ENCODE results near the gene GLDC. TPM values are rescaled to one million over a fixed set of nuclear protein-coding genes. Genes with fewer than 3 reads are reported as not detected.
A peak's percentile ranks its signal among the peaks of the same experiment; 100 is the strongest.
"Not testable (repeated sequence)": the region's sequence is repeated elsewhere in the genome, so short reads cannot be mapped to it uniquely, and the experiment has no call there.

GLDC gene
- total and polyA plus RNA-seq, 5 donors from 2014 or later: 0.25 to 0.38 (median 0.33) TPM; not detected in 2

- Histone ChIP-seq H3K27ac (ENCODE audit: insufficient read depth, low read length, poor library complexity, severe bottlenecking) (no peak overlapping the region), H3K27me3 (ENCODE audit: control insufficient read depth, insufficient read depth, low read length) (no peaks in the 10 kb centered on the region), H3K9me3 (ENCODE audit: control insufficient read depth in 2 of 2, low read length in 2 of 2) (no peaks in the 10 kb centered on the region), H3K36me3 (ENCODE audit: control insufficient read depth, insufficient read depth, low read length) (no peaks in the 10 kb centered on the region), H3K4me3 (ENCODE audit: low read depth, low read length) (no peak overlapping the region), H3K4me1 (ENCODE audit: control insufficient read depth, insufficient read depth, low read length, poor library complexity, severe bottlenecking) (no peaks in the 10 kb centered on the region)
- no peak overlapping the region for H3K27ac Mint-ChIP-seq
- peaks cover 9% of the 10 kb centered on the region for H3K27me3 Mint-ChIP-seq
- DNase-seq: no peak
- ATAC-seq (ENCODE audit: low read depth in 2 of 2): no peak
- H3K36me3 Mint-ChIP-seq: no peaks in the 10 kb centered on the region
- peaks cover 0 to 2% (median 0%) of the 10 kb centered on the region in 7 donors for H3K9me3 Mint-ChIP-seq
- peaks cover 0 to 5% (median 2%) of the 10 kb centered on the region in 4 donors for H3K4me1 Mint-ChIP-seq
- no peak overlapping the region for H3K4me3 Mint-ChIP-seq
Observed at GRCh38 chr9:6658628-6659353, 13.3 kb upstream of the GLDC start.

GRCh38 chr9:6656614-6657300, 11.2 kb upstream of the GLDC start:
- DNase-seq (no peak), ATAC-seq (ENCODE audit: low read depth in 2 of 2) (no peak)
- Mint-ChIP-seq H3K4me3 (no peak overlapping the region), H3K27me3 (peaks cover 13% of the 10 kb centered on the region), H3K36me3 (no peaks in the 10 kb centered on the region), H3K9me3 (peaks cover 0 to 4% (median 0%) of the 10 kb centered on the region in 7 donors), H3K27ac (no peak overlapping the region), H3K4me1 (peaks cover 0 to 5% (median 2%) of the 10 kb centered on the region in 4 donors)
- no peaks in the 10 kb centered on the region for H3K27me3 ChIP-seq (ENCODE audit: control insufficient read depth, insufficient read depth, low read length)
- H3K9me3 ChIP-seq (ENCODE audit: control insufficient read depth in 2 of 2, low read length in 2 of 2): no peaks in the 10 kb centered on the region
- H3K27ac ChIP-seq (ENCODE audit: insufficient read depth, low read length, poor library complexity, severe bottlenecking): no peak overlapping the region
- H3K4me3 ChIP-seq (ENCODE audit: low read depth, low read length): no peak overlapping the region
- no peaks in the 10 kb centered on the region for H3K4me1 ChIP-seq (ENCODE audit: control insufficient read depth, insufficient read depth, low read length, poor library complexity, severe bottlenecking)
- no peaks in the 10 kb centered on the region for H3K36me3 ChIP-seq (ENCODE audit: control insufficient read depth, insufficient read depth, low read length)

GRCh38 chr9:6655036-6655435, 9.5 kb upstream of the GLDC start:
- Histone ChIP-seq H3K27ac (ENCODE audit: insufficient read depth, low read length, poor library complexity, severe bottlenecking) (no peak overlapping the region), H3K27me3 (ENCODE audit: control insufficient read depth, insufficient read depth, low read length) (no peaks in the 10 kb centered on the region), H3K4me3 (ENCODE audit: low read depth, low read length) (no peak overlapping the region), H3K36me3 (ENCODE audit: control insufficient read depth, insufficient read depth, low read length) (no peaks in the 10 kb centered on the region), H3K4me1 (ENCODE audit: control insufficient read depth, insufficient read depth, low read length, poor library complexity, severe bottlenecking) (no peaks in the 10 kb centered on the region), H3K9me3 (ENCODE audit: control insufficient read depth in 2 of 2, low read length in 2 of 2) (no peaks in the 10 kb centered on the region)
- no peak overlapping the region for H3K4me3 Mint-ChIP-seq
- H3K36me3 Mint-ChIP-seq: no peaks in the 10 kb centered on the region
- peaks cover 0 to 5% (median 2%) of the 10 kb centered on the region in 4 donors for H3K4me1 Mint-ChIP-seq
- H3K27me3 Mint-ChIP-seq: peaks cover 13% of the 10 kb centered on the region
- DNase-seq: no peak
- no peak for ATAC-seq (ENCODE audit: low read depth in 2 of 2)
- no peak overlapping the region for H3K27ac Mint-ChIP-seq
- H3K9me3 Mint-ChIP-seq: peaks cover 0 to 4% (median 0%) of the 10 kb centered on the region in 7 donors

GRCh38 chr9:6646293-6646636, 736 bp upstream of the GLDC start:
- peak overlapping the region in 1 of 3 donors; percentile 64 for H3K27ac Mint-ChIP-seq
- no peak for ATAC-seq (ENCODE audit: low read depth in 2 of 2)

GRCh38 chr9:6645105-6645354, 499 bp downstream of the GLDC start:
- peak in 1 of 3 donors; percentile 10 for DNase-seq
- H3K27ac ChIP-seq (ENCODE audit: insufficient read depth, low read length, poor library complexity, severe bottlenecking); H3K9me3 Mint-ChIP-seq; H3K27ac Mint-ChIP-seq; H3K36me3 Mint-ChIP-seq; H3K4me3 ChIP-seq (ENCODE audit: low read depth, low read length); H3K36me3 ChIP-seq (ENCODE audit: control insufficient read depth, insufficient read depth, low read length); H3K9me3 ChIP-seq (ENCODE audit: control insufficient read depth in 2 of 2, low read length in 2 of 2): not testable (repeated sequence)
- Mint-ChIP-seq H3K4me1 (peaks cover 12 to 22% (median 13%) of the 10 kb centered on the region in 4 donors), H3K4me3 (peak overlapping the region in 3 of 4 donors; percentile 70 to 78 (median 71)), H3K27me3 (peaks cover 81% of the 10 kb centered on the region)
- H3K4me1 ChIP-seq (ENCODE audit: control insufficient read depth, insufficient read depth, low read length, poor library complexity, severe bottlenecking): peaks cover 22% of the 10 kb centered on the region
- peak; percentile 29 to 42 for ATAC-seq (ENCODE audit: low read depth in 2 of 2)
- peaks cover 30% of the 10 kb centered on the region for H3K27me3 ChIP-seq (ENCODE audit: control insufficient read depth, insufficient read depth, low read length)

More at GRCh38 chr9:6646293-6646636, 736 bp upstream of the GLDC start:
- H3K4me1 ChIP-seq (ENCODE audit: control insufficient read depth, insufficient read depth, low read length, poor library complexity, severe bottlenecking): peaks cover 22% of the 10 kb centered on the region
- peaks cover 21% of the 10 kb centered on the region for H3K27me3 ChIP-seq (ENCODE audit: control insufficient read depth, insufficient read depth, low read length)
- DNase-seq: peak in 1 of 3 donors; percentile 14
- Mint-ChIP-seq H3K27me3 (peaks cover 69% of the 10 kb centered on the region), H3K4me3 (peak overlapping the region; percentile 65 to 85 (median 84)), H3K9me3 (peaks cover 0 to 4% (median 0%) of the 10 kb centered on the region in 7 donors), H3K4me1 (peaks cover 12 to 22% (median 13%) of the 10 kb centered on the region in 4 donors), H3K36me3 (no peaks in the 10 kb centered on the region)
- H3K4me3 ChIP-seq (ENCODE audit: low read depth, low read length): peak overlapping the region; percentile 31
- H3K36me3 ChIP-seq (ENCODE audit: control insufficient read depth, insufficient read depth, low read length): no peaks in the 10 kb centered on the region
- H3K27ac ChIP-seq (ENCODE audit: insufficient read depth, low read length, poor library complexity, severe bottlenecking): no peak overlapping the region
- no peaks in the 10 kb centered on the region for H3K9me3 ChIP-seq (ENCODE audit: control insufficient read depth in 2 of 2, low read length in 2 of 2)

GRCh38 chr9:6644346-6645104, 1.0 kb downstream of the GLDC start:
- Mint-ChIP-seq H3K9me3 (peaks cover 0 to 6% (median 0%) of the 10 kb centered on the region in 7 donors), H3K27ac (no peak overlapping the region), H3K4me3 (peak overlapping the region; percentile 70 to 87 (median 74)), H3K27me3 (peaks cover 85% of the 10 kb centered on the region), H3K4me1 (peaks cover 12 to 22% (median 13%) of the 10 kb centered on the region in 4 donors), H3K36me3 (no peaks in the 10 kb centered on the region)
- H3K4me1 ChIP-seq (ENCODE audit: control insufficient read depth, insufficient read depth, low read length, poor library complexity, severe bottlenecking): peaks cover 22% of the 10 kb centered on the region
- no peaks in the 10 kb centered on the region for H3K36me3 ChIP-seq (ENCODE audit: control insufficient read depth, insufficient read depth, low read length)
- H3K27me3 ChIP-seq (ENCODE audit: control insufficient read depth, insufficient read depth, low read length): peaks cover 35% of the 10 kb centered on the region
- peak overlapping the region; percentile 21 for H3K4me3 ChIP-seq (ENCODE audit: low read depth, low read length)
- no peak overlapping the region for H3K27ac ChIP-seq (ENCODE audit: insufficient read depth, low read length, poor library complexity, severe bottlenecking)
- ATAC-seq (ENCODE audit: low read depth in 2 of 2) (no peak), DNase-seq (peak in 2 of 3 donors; percentile 1 to 7)
- no peaks in the 10 kb centered on the region for H3K9me3 ChIP-seq (ENCODE audit: control insufficient read depth in 2 of 2, low read length in 2 of 2)

- no peaks in the 10 kb centered on the region for H3K36me3 Mint-ChIP-seq
- no peaks in the 10 kb centered on the region for H3K36me3 ChIP-seq (ENCODE audit: control insufficient read depth, insufficient read depth, low read length)
- H3K9me3 Mint-ChIP-seq: peaks cover 0 to 6% (median 0%) of the 10 kb centered on the region in 7 donors
- H3K27me3 Mint-ChIP-seq: peaks cover 72% of the 10 kb centered on the region
- no peak overlapping the region for H3K4me3 Mint-ChIP-seq
- no peak overlapping the region for H3K27ac ChIP-seq (ENCODE audit: insufficient read depth, low read length, poor library complexity, severe bottlenecking)
- ATAC-seq (ENCODE audit: low read depth in 2 of 2) (no peak), DNase-seq (no peak)
- peaks cover 22% of the 10 kb centered on the region for H3K4me1 ChIP-seq (ENCODE audit: control insufficient read depth, insufficient read depth, low read length, poor library complexity, severe bottlenecking)
- no peak overlapping the region for H3K4me3 ChIP-seq (ENCODE audit: low read depth, low read length)
- H3K27ac Mint-ChIP-seq: no peak overlapping the region
- peaks cover 12 to 22% (median 13%) of the 10 kb centered on the region in 4 donors for H3K4me1 Mint-ChIP-seq
- H3K27me3 ChIP-seq (ENCODE audit: control insufficient read depth, insufficient read depth, low read length): peaks cover 35% of the 10 kb centered on the region
- H3K9me3 ChIP-seq (ENCODE audit: control insufficient read depth in 2 of 2, low read length in 2 of 2): no peaks in the 10 kb centered on the region
Observed at GRCh38 chr9:6641961-6642360, 3.6 kb downstream of the GLDC start.
